Panc1 (cell line): ENCODE results near the gene SIGLEC5. TPM values are rescaled to one million over a fixed set of nuclear protein-coding genes. Genes with fewer than 3 reads are reported as not detected.
A peak's percentile ranks its signal among the peaks of the same experiment; 100 is the strongest.
"Not testable (repeated sequence)": the region's sequence is repeated elsewhere in the genome, so short reads cannot be mapped to it uniquely, and the experiment has no call there.

Experiments used
- ATAC-seq: fragments of 200-7000 bp; cut with Tn5 transposase; 2 replicates; pipeline ENCODE4 v1.9.1; 2020; ENCODE audit warnings: mild to moderate bottlenecking, moderate library complexity
- BruUV-seq: library from RNA; stranded (reverse); fragments of 400-500 nt; replicated peaks from 2 replicates; lab custom pipeline; 2021; lab: Mats Ljungman, UMichigan
- CTCF ChIA-PET: fragments of 300-600 bp; sonication (Branson Sonifier 250); formaldehyde crosslinking; loops from one replicate; lab custom pipeline; 2022; ENCODE audit warnings: antibody characterized with exemption; lab: Charles Lee
- POLR2A ChIA-PET: fragments of 300-600 bp; sonication (Branson Sonifier 250); formaldehyde crosslinking; loops from one replicate; lab custom pipeline; 2022; ENCODE audit warnings: antibody characterized with exemption; lab: Charles Lee
- DNase-seq: peaks from one replicate; pipeline ENCODE4 v3.0.0-alpha.2; 2010; ENCODE audit warnings: low read depth, low spot score
- H3K27ac ChIP-seq: 2 replicates; pipeline ENCODE4 v1.5.1; 2011; ENCODE audit warnings: mild to moderate bottlenecking, low read length, inconsistent platforms
- H3K27me3 ChIP-seq: fragments of 200-500 bp; sonication (Bioruptor generic); 2 replicates; pipeline ENCODE4 v1.6.0; 2014; ENCODE audit warnings: low read length, inconsistent platforms; ENCODE audit not compliant: control insufficient read depth, insufficient read depth
- H3K36me3 ChIP-seq: fragments of 200-500 bp; sonication (Bioruptor generic); 2 replicates; pipeline ENCODE4 v1.5.1; 2014; ENCODE audit warnings: inconsistent platforms, mild to moderate bottlenecking, low read length, moderate library complexity; ENCODE audit not compliant: control insufficient read depth, insufficient read depth
- H3K4me1 ChIP-seq: 2 replicates; pipeline ENCODE4 v1.5.1; 2011; ENCODE audit warnings: inconsistent platforms, mild to moderate bottlenecking, low read length, moderate library complexity; ENCODE audit not compliant: control insufficient read depth, insufficient read depth
- H3K4me3 ChIP-seq, 2 experiments: 2 replicates each; pipeline ENCODE4 v1.5.1; 2011 to 2012; ENCODE audit warnings: low read depth in 2 of 2, low read length in 2 of 2, mild to moderate bottlenecking in 2 of 2, inconsistent platforms in 1 of 2, moderate library complexity in 1 of 2
- H3K9me3 ChIP-seq: fragments of 200-500 bp; sonication (Bioruptor generic); 2 replicates; pipeline ENCODE4 v1.5.1; 2014; ENCODE audit warnings: low read depth, mild to moderate bottlenecking, inconsistent platforms, low read length, moderate library complexity; ENCODE audit not compliant: control insufficient read depth, insufficient read depth
- POLR2AphosphoS5 ChIP-seq: IDR thresholded peaks from 2 replicates; pipeline ENCODE4 v1.6.1; 2012; ENCODE audit warnings: mild to moderate bottlenecking, low read depth, low read length, moderate library complexity
- REST ChIP-seq, 2 experiments: IDR thresholded peaks; 2 replicates each; pipeline ENCODE4 v1.6.1; 2011 to 2012; ENCODE audit warnings: low read depth in 2 of 2, control low read depth in 1 of 2, low read length in 1 of 2, mild to moderate bottlenecking in 1 of 2, moderate library complexity in 1 of 2; ENCODE audit not compliant: insufficient read depth in 1 of 2
- SIN3A ChIP-seq: IDR thresholded peaks from 2 replicates; pipeline ENCODE4 v1.6.1; 2012; ENCODE audit warnings: low read depth, mild to moderate bottlenecking, low read length, moderate library complexity, borderline replicate concordance; ENCODE audit not compliant: insufficient read depth
- TCF7L2 ChIP-seq: IDR thresholded peaks from 2 replicates; pipeline ENCODE4 v1.6.1; 2011; ENCODE audit warnings: mild to moderate bottlenecking, low read depth, low read length, inconsistent platforms
- in situ Hi-C: cut with HindIII; loops from 2 replicates; pipeline ENCODE4 v1.10.0; 2016; ENCODE audit warnings: low sequenced_read_pairs, low pct_unique_long_range_greater_than_20kb
- intact Hi-C: fragments of 100-400 bp; cut with micrococcal nuclease; formaldehyde crosslinking; loops from one replicate; pipeline ENCODE4 v1.10.0; 2022; ENCODE audit not compliant: unreplicated experiment
- total RNA-seq: library from RNA; stranded (reverse); gene quantifications from one replicate; pipeline ENCODE4 v1.2.1, GENCODE V29; 2021; ENCODE audit not compliant: unreplicated experiment
- TF ChIP-seq, protein P1 (sequence below): fragments of 450-650 bp; IDR thresholded peaks from 2 replicates; pipeline ENCODE4 v1.5.1; 2017; ENCODE audit warnings: mild to moderate bottlenecking

SIGLEC5 gene
- total RNA-seq, 1 experiment from 2014 or later: not detected

DNA sequence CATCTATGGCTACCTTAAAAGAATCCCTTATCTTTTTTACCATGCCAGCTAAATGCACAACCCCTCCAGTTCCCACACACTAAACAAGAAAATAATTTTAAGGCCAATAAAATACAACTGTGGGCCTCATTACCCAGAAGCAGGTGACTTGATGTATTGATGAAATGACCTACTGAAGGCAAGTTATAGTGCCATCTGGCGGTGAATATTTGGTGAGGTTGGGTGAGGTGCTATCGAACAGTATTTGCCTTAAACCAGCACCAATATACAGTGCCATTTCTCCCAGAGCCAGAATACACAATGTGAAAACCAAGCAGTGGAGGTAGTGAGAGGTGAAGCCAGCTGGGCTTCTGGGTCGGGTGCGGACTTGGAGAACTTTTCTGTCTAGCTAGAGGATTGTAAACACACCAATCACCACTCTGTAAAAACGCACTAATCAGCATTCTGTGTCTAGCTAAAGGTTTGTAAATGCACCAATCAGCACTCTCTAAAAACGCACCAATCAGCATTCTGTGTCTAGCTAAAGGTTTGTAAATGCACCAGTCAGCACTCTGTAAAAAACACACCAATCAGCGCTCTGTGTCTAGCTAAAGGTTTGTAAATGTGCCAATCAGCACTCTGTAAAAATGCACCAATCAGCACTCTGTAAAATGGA lies 45.8 kb upstream of the SIGLEC5 start:
- TF ChIP-seq, protein P1, sequence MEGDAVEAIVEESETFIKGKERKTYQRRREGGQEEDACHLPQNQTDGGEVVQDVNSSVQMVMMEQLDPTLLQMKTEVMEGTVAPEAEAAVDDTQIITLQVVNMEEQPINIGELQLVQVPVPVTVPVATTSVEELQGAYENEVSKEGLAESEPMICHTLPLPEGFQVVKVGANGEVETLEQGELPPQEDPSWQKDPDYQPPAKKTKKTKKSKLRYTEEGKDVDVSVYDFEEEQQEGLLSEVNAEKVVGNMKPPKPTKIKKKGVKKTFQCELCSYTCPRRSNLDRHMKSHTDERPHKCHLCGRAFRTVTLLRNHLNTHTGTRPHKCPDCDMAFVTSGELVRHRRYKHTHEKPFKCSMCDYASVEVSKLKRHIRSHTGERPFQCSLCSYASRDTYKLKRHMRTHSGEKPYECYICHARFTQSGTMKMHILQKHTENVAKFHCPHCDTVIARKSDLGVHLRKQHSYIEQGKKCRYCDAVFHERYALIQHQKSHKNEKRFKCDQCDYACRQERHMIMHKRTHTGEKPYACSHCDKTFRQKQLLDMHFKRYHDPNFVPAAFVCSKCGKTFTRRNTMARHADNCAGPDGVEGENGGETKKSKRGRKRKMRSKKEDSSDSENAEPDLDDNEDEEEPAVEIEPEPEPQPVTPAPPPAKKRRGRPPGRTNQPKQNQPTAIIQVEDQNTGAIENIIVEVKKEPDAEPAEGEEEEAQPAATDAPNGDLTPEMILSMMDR: peak; percentile 54
- ATAC-seq, H3K27ac ChIP-seq, BruUV-seq, POLR2A ChIA-PET, H3K9me3 ChIP-seq, DNase-seq, intact Hi-C loops, in situ Hi-C loops, H3K4me1 ChIP-seq, H3K4me3 ChIP-seq, H3K36me3 ChIP-seq, H3K27me3 ChIP-seq: not testable (repeated sequence)
- CTCF ChIA-PET: interaction anchor here (0.6 kb wide), 1 partner anchor 200 kb away, joined by 8 read pairs; no protein-coding TSS in a partner anchor

GRCh38 chr19:51668216-51668615 lies 38.0 kb upstream of the SIGLEC5 start:
- Histone ChIP-seq H3K9me3 (no peaks in the 10 kb centered on the region), H3K36me3 (no peaks in the 10 kb centered on the region), H3K27me3 (no peaks in the 10 kb centered on the region), H3K4me3 (no peak overlapping the region), H3K27ac (no peak overlapping the region), H3K4me1 (no peaks in the 10 kb centered on the region)
- POLR2A ChIA-PET: no interaction called here
- in situ Hi-C loops (no loop called here), intact Hi-C loops (no loop called here)
- ATAC-seq (no peak), DNase-seq (no peak)
- no TSS peak for BruUV-seq
- CTCF ChIA-PET: no interaction called here
- TF ChIP-seq POLR2AphosphoS5: no peak
- TF ChIP-seq TCF7L2: no peak
- TF ChIP-seq SIN3A: no peak
- TF ChIP-seq, protein P1: no peak
- no peak for TF ChIP-seq REST (IDR thresholded peaks at IDR 0.05; ENCODE audit: insufficient read depth in 1 of 2, low read depth in 2 of 2, low read length in 1 of 2)
